Coronary artery (tissue), 2 donors: Measurements from ENCODE around the gene PLAGL1.

Experiments used
- DNase-seq: peaks from one replicate; pipeline ENCODE4 v3.0.0-alpha.2; 2017; ENCODE audit warnings: low spot score
- H3K27ac ChIP-seq, 2 donors: fragments of 200-600 bp; sonication (generic); one replicate each; pipeline ENCODE4 v1.5.1; 2016 to 2019
- H3K4me3 ChIP-seq: fragments of 200-600 bp; sonication (generic); 2 replicates; pipeline ENCODE4 v1.5.1; 2016; ENCODE audit warnings: mild to moderate bottlenecking, moderate library complexity
- CTCF ChIP-seq: fragments of 200-600 bp; sonication (generic); IDR thresholded peaks from one replicate; pipeline ENCODE4 v1.5.1; 2019; ENCODE audit warnings: antibody characterized with exemption

PLAGL1 gene

GRCh38 chr6:143958839-143959399 lies 49.1 kb downstream of the PLAGL1 start:
- no peak for DNase-seq

GRCh38 chr6:143957679-143958274 lies 50.3 kb downstream of the PLAGL1 start:
- no peak for TF ChIP-seq CTCF
- Histone ChIP-seq H3K4me3 (no peak overlapping the region), H3K27ac (no peak overlapping the region)
- no peak for DNase-seq

More at GRCh38 chr6:143958839-143959399, 49.1 kb downstream of the PLAGL1 start:
- Histone ChIP-seq H3K4me3 (no peak overlapping the region), H3K27ac (no peak overlapping the region)
- TF ChIP-seq CTCF, result no peak

- no peak for DNase-seq
- Histone ChIP-seq H3K27ac (no peak overlapping the region), H3K4me3 (no peak overlapping the region)
- no peak for TF ChIP-seq CTCF
These were observed 52.1 kb downstream of the PLAGL1 start for GRCh38 chr6:143955971-143956370.

- TF ChIP-seq CTCF, result no peak
- Histone ChIP-seq H3K27ac (no peak overlapping the region), H3K4me3 (no peak overlapping the region)
- DNase-seq, result no peak
These were observed 54.1 kb downstream of the PLAGL1 start for GRCh38 chr6:143953922-143954321.

GRCh38 chr6:143952947-143953701 lies 54.9 kb downstream of the PLAGL1 start:
- Histone ChIP-seq H3K4me3 (no peak overlapping the region), H3K27ac (no peak overlapping the region)
- no peak for DNase-seq
- TF ChIP-seq CTCF, result no peak

- Histone ChIP-seq H3K4me3 (no peak overlapping the region), H3K27ac (no peak overlapping the region)
- no peak for TF ChIP-seq CTCF
- no peak for DNase-seq
These were observed 55.8 kb downstream of the PLAGL1 start for GRCh38 chr6:143952060-143952778.
